K562 (cell line): ENCODE data around the gene RGS3. TPM values are rescaled to one million over a fixed set of nuclear protein-coding genes. Genes with fewer than 3 reads are reported as not detected.

Experiments
- ATAC-seq: fragments of 200-7000 bp; cut with Tn5 transposase; 3 replicates; pipeline ENCODE4 v1.9.1; 2020; ENCODE audit warnings: moderate library complexity
- BruUV-seq: library from RNA; stranded (reverse); fragments of 400-500 nt; replicated peaks from 2 replicates; lab custom pipeline; 2021; lab: Mats Ljungman, UMichigan
- CTCF ChIA-PET: fragments of 300-600 bp; formaldehyde crosslinking; extraction: SDS; loops from one replicate; lab custom pipeline; 2021; ENCODE audit warnings: low intra/inter-chr PET ratio; lab: Yijun Ruan, JAX
- POLR2A ChIA-PET: fragments of 300-600, 350-650 bp; sonication (Branson Sonifier 250); formaldehyde crosslinking; extraction: SDS; loops from one replicate; lab custom pipeline; 2021; ENCODE audit warnings: antibody characterized with exemption, inconsistent platforms; lab: Yijun Ruan, JAX
- DNase-seq, 4 experiments: peaks; one replicate each; pipeline versions ENCODE4 v3.0.0 to v3.0.0-alpha.2; 2011 to 2018; ENCODE audit warnings: low spot score in 3 of 4, mixed read lengths in 3 of 4; ENCODE audit errors: extremely low read depth in 1 of 4
- FAIRE-seq: peaks from 2 replicates; lab custom pipeline; 2011; peaks lifted over from hg19 to GRCh38; lab: Jason Lieb, UNC
- H2AFZ ChIP-seq: 2 replicates; pipeline ENCODE4 v1.6.0; 2011; ENCODE audit warnings: low read depth, low read length, control low read depth, inconsistent platforms
- H3K27ac ChIP-seq: fragments of 200-600 bp; 3 replicates; pipeline ENCODE4 v1.8.0; 2011; ENCODE audit warnings: low read depth, mild to moderate bottlenecking, control low read depth, inconsistent platforms, low read length, moderate library complexity, mixed read lengths; ENCODE audit errors: extremely low read depth
- H3K27me3 ChIP-seq, 2 experiments: fragments of 300-600 bp in 1 of 2; 2 replicates in 1 of 2; 3 replicates in 1 of 2; pipeline versions ENCODE4 v1.6.0 to v1.8.0; 2011; ENCODE audit warnings: inconsistent platforms in 2 of 2, low read length in 2 of 2, mild to moderate bottlenecking in 1 of 2, mixed read lengths in 1 of 2, moderate library complexity in 1 of 2; ENCODE audit not compliant: control insufficient read depth in 2 of 2, insufficient read depth in 2 of 2
- H3K36me3 ChIP-seq: fragments of 300-600 bp; 3 replicates; pipeline ENCODE4 v1.8.0; 2011; ENCODE audit warnings: mild to moderate bottlenecking, low read length, inconsistent platforms; ENCODE audit not compliant: control insufficient read depth, insufficient read depth
- H3K4me1 ChIP-seq, 2 experiments: fragments of 200-600 bp in 1 of 2; replicated peaks in 1 of 2; 2 replicates in 1 of 2; 3 replicates in 1 of 2; pipeline versions ENCODE4 v1.5.1 to v1.8.0; 2011; ENCODE audit warnings: inconsistent platforms in 2 of 2, low read length in 2 of 2, mild to moderate bottlenecking in 1 of 2, mixed read lengths in 1 of 2, moderate library complexity in 1 of 2; ENCODE audit not compliant: control insufficient read depth in 2 of 2, insufficient read depth in 2 of 2
- H3K4me2 ChIP-seq: 2 replicates; pipeline ENCODE4 v1.6.1; 2011; ENCODE audit warnings: low read length, control low read depth, inconsistent platforms, mixed read lengths; ENCODE audit not compliant: insufficient read depth
- H3K4me3 ChIP-seq: fragments of 200-600 bp; sonication (generic), shearing (Covaris generic); 2 replicates; pipeline ENCODE4 v1.5.1; 2016; ENCODE audit warnings: control low read depth, inconsistent platforms
- H3K79me2 ChIP-seq: fragments of 200-600 bp; 3 replicates; pipeline ENCODE4 v1.8.0; 2011; ENCODE audit warnings: low read length, inconsistent platforms; ENCODE audit not compliant: control insufficient read depth, insufficient read depth
- H3K9ac ChIP-seq, 2 experiments: 2 replicates each; pipeline versions ENCODE4 v1.6.0 to v1.6.1; 2011; ENCODE audit warnings: low read depth in 2 of 2, low read length in 2 of 2, control low read depth in 1 of 2, inconsistent platforms in 1 of 2, mild to moderate bottlenecking in 1 of 2, mixed read lengths in 1 of 2; ENCODE audit not compliant: insufficient read depth in 1 of 2
- H3K9me1 ChIP-seq: one replicate; pipeline ENCODE4 v1.6.0; 2011; ENCODE audit warnings: inconsistent platforms, mild to moderate bottlenecking, low read length, moderate library complexity; ENCODE audit not compliant: control insufficient read depth, insufficient read depth
- H3K9me3 ChIP-seq: replicated peaks from 2 replicates; pipeline ENCODE4 v1.5.1; 2011; ENCODE audit warnings: low read depth, low read length, inconsistent platforms; ENCODE audit not compliant: control insufficient read depth, insufficient read depth
- H4K20me1 ChIP-seq: replicated peaks from 2 replicates; pipeline ENCODE4 v1.6.1; 2011; ENCODE audit warnings: low read length, inconsistent platforms, mixed read lengths; ENCODE audit not compliant: control insufficient read depth, insufficient read depth
- CEBPG ChIP-seq, 3 experiments: fragments of 200-800 bp in 1 of 3; sonication (Bioruptor generic) in 1 of 3; sonication (generic) in 1 of 3; formaldehyde crosslinking in 1 of 3; IDR thresholded peaks in 2 of 3; conservative IDR thresholded peaks in 1 of 3; 2 replicates each; pipeline versions ENCODE4 v1.6.1 to v1.8.0; 2016 to 2022; ENCODE audit warnings: missing compliant biosample characterization in 2 of 3, missing genetic modification characterization in 2 of 3, mild to moderate bottlenecking in 1 of 3, missing genetic modification reagents in 1 of 3
- HDAC1 ChIP-seq, 2 experiments: fragments of 450-650 bp; IDR thresholded peaks; 2 replicates each; pipeline ENCODE4 v1.6.1; 2016 to 2017; ENCODE audit warnings: inconsistent platforms in 1 of 2, mild to moderate bottlenecking in 1 of 2, moderate library complexity in 1 of 2
- WGBS: fragments of 100-300 bp; shearing (Covaris generic); methylation state at CpG from one replicate; pipeline ENCODE4 v1.1.6; 2016; ENCODE audit warnings: low coverage, mixed read lengths; ENCODE audit not compliant: insufficient coverage; ENCODE audit errors: missing lambda C conversion rate; 5-methylcytosine and 5-hydroxymethylcytosine counted together
- in situ Hi-C: fragments of 300-500 bp; cut with MboI; formaldehyde crosslinking; loops from 4 replicates; pipeline ENCODE4 v1.15.0; 2018; ENCODE audit warnings: inconsistent platforms, mixed read lengths
- intact Hi-C: fragments of 100-400 bp; cut with micrococcal nuclease; formaldehyde crosslinking; loops from 2 replicates; pipeline ENCODE4 v1.14.2; 2022
- polyA plus RNA-seq, 8 experiments: library from polyadenylated mRNA; depleted of rRNA in 4 of 8; stranded (reverse) in 5 of 8; unstranded in 3 of 8; fragments of >200 nt; fragmentation: Nextera tagmentation in 2 of 8; fragmentation: Illumina TruSeq in 1 of 8; extraction: Ambion mirVana in 2 of 8; extraction: Trizol in 1 of 8; gene quantifications; 2 replicates each; pipeline versions ENCODE4 v1.2.1 to v1.2.3, GENCODE V29; 2011 to 2014; ENCODE audit warnings: inconsistent platforms in 1 of 8, missing spikeins in 1 of 8
- total RNA-seq, 7 experiments: library from RNA; depleted of rRNA in 6 of 7; stranded (reverse); fragments of >200 nt in 6 of 7; fragmentation: Illumina TruSeq in 2 of 7; extraction: Trizol in 2 of 7; gene quantifications; 2 replicates each; pipeline versions ENCODE4 v1.2.1 to v1.2.3, GENCODE V29; 2011 to 2021; ENCODE audit warnings: low replicate concordance in 1 of 7
- TF ChIP-seq, protein P1 (sequence below): fragments of 450-650 bp; IDR thresholded peaks from 2 replicates; pipeline ENCODE4 v1.6.1; 2018; ENCODE audit not compliant: partially characterized antibody
- TF ChIP-seq, protein P2 (sequence below): sonication (generic); formaldehyde crosslinking; IDR thresholded peaks from 2 replicates; pipeline ENCODE4 v1.8.1; 2023; ENCODE audit warnings: mild to moderate bottlenecking, missing genetic modification reagents

Gene RGS3
- total and polyA plus RNA-seq, 9 of the 15 experiments (the other 6 are each of a cell fraction or from before 2014, with no cell fraction given), result 0.08 to 2.9 (median 0.95) TPM

- no peaks in the 10 kb centered on the region for H3K36me3 ChIP-seq
- H3K79me2 ChIP-seq, result no peaks in the 10 kb centered on the region
- H3K4me1 ChIP-seq, result no peaks in the 10 kb centered on the region
- no peaks in the 10 kb centered on the region for H3K9me3 ChIP-seq
- in situ Hi-C loops, result no loop called here
- POLR2A ChIA-PET, result no interaction called here
- intact Hi-C loops, result no loop called here
- FAIRE-seq, result no peak
- H4K20me1 ChIP-seq, result no peaks in the 10 kb centered on the region
- H3K9ac ChIP-seq, result no peak overlapping the region
- H3K27me3 ChIP-seq, result peaks cover 16 to 37% of the 10 kb centered on the region in 2 experiments; a peak in 4 of 5 replicates
- WGBS, result 22% methylated on average over 9 of the region's 9 CpGs
- H3K4me2 ChIP-seq, result no peak overlapping the region
- CTCF ChIA-PET, result no interaction called here
- H3K4me3 ChIP-seq, result no peak overlapping the region
- TF ChIP-seq, protein P1, sequence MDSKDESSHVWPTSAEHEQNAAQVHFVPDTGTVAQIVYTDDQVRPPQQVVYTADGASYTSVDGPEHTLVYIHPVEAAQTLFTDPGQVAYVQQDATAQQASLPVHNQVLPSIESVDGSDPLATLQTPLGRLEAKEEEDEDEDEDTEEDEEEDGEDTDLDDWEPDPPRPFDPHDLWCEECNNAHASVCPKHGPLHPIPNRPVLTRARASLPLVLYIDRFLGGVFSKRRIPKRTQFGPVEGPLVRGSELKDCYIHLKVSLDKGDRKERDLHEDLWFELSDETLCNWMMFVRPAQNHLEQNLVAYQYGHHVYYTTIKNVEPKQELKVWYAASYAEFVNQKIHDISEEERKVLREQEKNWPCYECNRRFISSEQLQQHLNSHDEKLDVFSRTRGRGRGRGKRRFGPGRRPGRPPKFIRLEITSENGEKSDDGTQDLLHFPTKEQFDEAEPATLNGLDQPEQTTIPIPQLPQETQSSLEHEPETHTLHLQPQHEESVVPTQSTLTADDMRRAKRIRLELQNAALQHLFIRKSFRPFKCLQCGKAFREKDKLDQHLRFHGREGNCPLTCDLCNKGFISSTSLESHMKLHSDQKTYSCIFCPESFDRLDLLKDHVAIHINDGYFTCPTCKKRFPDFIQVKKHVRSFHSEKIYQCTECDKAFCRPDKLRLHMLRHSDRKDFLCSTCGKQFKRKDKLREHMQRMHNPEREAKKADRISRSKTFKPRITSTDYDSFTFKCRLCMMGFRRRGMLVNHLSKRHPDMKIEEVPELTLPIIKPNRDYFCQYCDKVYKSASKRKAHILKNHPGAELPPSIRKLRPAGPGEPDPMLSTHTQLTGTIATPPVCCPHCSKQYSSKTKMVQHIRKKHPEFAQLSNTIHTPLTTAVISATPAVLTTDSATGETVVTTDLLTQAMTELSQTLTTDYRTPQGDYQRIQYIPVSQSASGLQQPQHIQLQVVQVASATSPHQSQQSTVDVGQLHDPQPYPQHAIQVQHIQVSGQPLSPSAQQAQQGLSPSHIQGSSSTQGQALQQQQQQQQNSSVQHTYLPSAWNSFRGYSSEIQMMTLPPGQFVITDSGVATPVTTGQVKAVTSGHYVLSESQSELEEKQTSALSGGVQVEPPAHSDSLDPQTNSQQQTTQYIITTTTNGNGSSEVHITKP, result peak; percentile 37
- TF ChIP-seq CEBPG (CRISPR knock-in tag; IDR thresholded peaks at IDR 0.05), result no peak
- 0 out of 4 replicates have a peak, but pooled peaks of 1 of the 2 experiments have one; percentile 9 for TF ChIP-seq CEBPG (tag; conservative IDR thresholded peaks at IDR 0.05 in 1 of 2, IDR thresholded peaks at IDR 0.05 in 1 of 2)
- no peak for TF ChIP-seq HDAC1 (IDR thresholded peaks at IDR 0.05)
- TF ChIP-seq, protein P2, sequence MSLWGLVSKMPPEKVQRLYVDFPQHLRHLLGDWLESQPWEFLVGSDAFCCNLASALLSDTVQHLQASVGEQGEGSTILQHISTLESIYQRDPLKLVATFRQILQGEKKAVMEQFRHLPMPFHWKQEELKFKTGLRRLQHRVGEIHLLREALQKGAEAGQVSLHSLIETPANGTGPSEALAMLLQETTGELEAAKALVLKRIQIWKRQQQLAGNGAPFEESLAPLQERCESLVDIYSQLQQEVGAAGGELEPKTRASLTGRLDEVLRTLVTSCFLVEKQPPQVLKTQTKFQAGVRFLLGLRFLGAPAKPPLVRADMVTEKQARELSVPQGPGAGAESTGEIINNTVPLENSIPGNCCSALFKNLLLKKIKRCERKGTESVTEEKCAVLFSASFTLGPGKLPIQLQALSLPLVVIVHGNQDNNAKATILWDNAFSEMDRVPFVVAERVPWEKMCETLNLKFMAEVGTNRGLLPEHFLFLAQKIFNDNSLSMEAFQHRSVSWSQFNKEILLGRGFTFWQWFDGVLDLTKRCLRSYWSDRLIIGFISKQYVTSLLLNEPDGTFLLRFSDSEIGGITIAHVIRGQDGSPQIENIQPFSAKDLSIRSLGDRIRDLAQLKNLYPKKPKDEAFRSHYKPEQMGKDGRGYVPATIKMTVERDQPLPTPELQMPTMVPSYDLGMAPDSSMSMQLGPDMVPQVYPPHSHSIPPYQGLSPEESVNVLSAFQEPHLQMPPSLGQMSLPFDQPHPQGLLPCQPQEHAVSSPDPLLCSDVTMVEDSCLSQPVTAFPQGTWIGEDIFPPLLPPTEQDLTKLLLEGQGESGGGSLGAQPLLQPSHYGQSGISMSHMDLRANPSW, result no peak
- no peaks in the 10 kb centered on the region for H3K9me1 ChIP-seq
- DNase-seq, result no peak
- no TSS peak for BruUV-seq
- no peak overlapping the region for H3K27ac ChIP-seq
- no peak for ATAC-seq
- no peak overlapping the region for H2AFZ ChIP-seq
Measured at GRCh38 chr9:113608082-113608685, 144.7 kb downstream of the RGS3 start.
